Loucy (cell line): ENCODE data around the gene NADSYN1.

ENCODE experiments used
- H2AFZ ChIP-seq: fragments of 200-600 bp; sonication (generic); 2 replicates; pipeline ENCODE4 v1.6.0; 2016; ENCODE audit warnings: antibody characterized with exemption, mild to moderate bottlenecking, low read length, moderate library complexity
- H3F3A ChIP-seq: fragments of 200-600 bp; 2 replicates; pipeline ENCODE4 v1.6.0; 2016; ENCODE audit warnings: antibody characterized with exemption, low read depth, mild to moderate bottlenecking
- H3K27me3 ChIP-seq: fragments of 200-600 bp; sonication (generic); 2 replicates; pipeline ENCODE4 v1.6.1; 2014; ENCODE audit warnings: low read length, mild to moderate bottlenecking; ENCODE audit not compliant: insufficient read depth, poor library complexity, severe bottlenecking
- H3K36me3 ChIP-seq: fragments of 200-600 bp; sonication (generic); 2 replicates; pipeline ENCODE4 v1.6.1; 2016; ENCODE audit warnings: low read length; ENCODE audit not compliant: insufficient read depth
- H3K4me1 ChIP-seq: fragments of 200-600 bp; sonication (generic); 2 replicates; pipeline ENCODE4 v1.5.1; 2014; ENCODE audit warnings: low read length, mild to moderate bottlenecking; ENCODE audit not compliant: insufficient read depth, poor library complexity, severe bottlenecking
- H3K4me2 ChIP-seq: fragments of 200-600 bp; sonication (generic); 2 replicates; pipeline ENCODE4 v1.6.0; 2014; ENCODE audit warnings: antibody characterized with exemption, low read length, low read depth, mild to moderate bottlenecking; ENCODE audit not compliant: poor library complexity, severe bottlenecking
- H3K4me3 ChIP-seq: fragments of 200-600 bp; sonication (generic); 2 replicates; pipeline ENCODE4 v1.5.1; 2014; ENCODE audit warnings: low read length, mild to moderate bottlenecking, mixed read lengths; ENCODE audit not compliant: poor library complexity, severe bottlenecking
- H3K79me2 ChIP-seq: fragments of 200-600 bp; sonication (generic); 2 replicates; pipeline ENCODE4 v1.6.1; 2014; ENCODE audit warnings: low read length; ENCODE audit not compliant: insufficient read depth
- H3K9ac ChIP-seq: fragments of 200-600 bp; sonication (generic); 2 replicates; pipeline ENCODE4 v1.6.0; 2014; ENCODE audit warnings: mild to moderate bottlenecking, low read depth, low read length, moderate library complexity; ENCODE audit not compliant: poor library complexity, severe bottlenecking
- H3K9me2 ChIP-seq: fragments of 200-600 bp; sonication (generic); replicated peaks from 2 replicates; pipeline ENCODE4 v1.6.1; 2016; ENCODE audit warnings: low read depth, low read length, mixed read lengths
- H3K9me3 ChIP-seq: fragments of 200-600 bp; sonication (generic); 2 replicates; pipeline ENCODE4 v1.6.1; 2014; ENCODE audit warnings: mild to moderate bottlenecking, antibody characterized with exemption, low read length, low read depth; ENCODE audit not compliant: insufficient read depth
- H4K20me1 ChIP-seq: fragments of 200-600 bp; sonication (generic); 2 replicates; pipeline ENCODE4 v1.6.0; 2014; ENCODE audit warnings: antibody characterized with exemption, low read length, mild to moderate bottlenecking; ENCODE audit not compliant: insufficient read depth, poor library complexity, severe bottlenecking
- EZH2phosphoT487 ChIP-seq: fragments of 200-600 bp; IDR thresholded peaks from 2 replicates; pipeline ENCODE4 v1.6.1; 2018; ENCODE audit warnings: antibody characterized with exemption, mild to moderate bottlenecking, moderate library complexity, borderline replicate concordance
- TF ChIP-seq, protein P1 (sequence below): fragments of 200-600 bp; sonication (generic); conservative IDR thresholded peaks from 2 replicates; pipeline ENCODE4 v1.5.1; 2014; ENCODE audit warnings: mild to moderate bottlenecking, antibody characterized with exemption, low read length

Gene NADSYN1

DNA sequence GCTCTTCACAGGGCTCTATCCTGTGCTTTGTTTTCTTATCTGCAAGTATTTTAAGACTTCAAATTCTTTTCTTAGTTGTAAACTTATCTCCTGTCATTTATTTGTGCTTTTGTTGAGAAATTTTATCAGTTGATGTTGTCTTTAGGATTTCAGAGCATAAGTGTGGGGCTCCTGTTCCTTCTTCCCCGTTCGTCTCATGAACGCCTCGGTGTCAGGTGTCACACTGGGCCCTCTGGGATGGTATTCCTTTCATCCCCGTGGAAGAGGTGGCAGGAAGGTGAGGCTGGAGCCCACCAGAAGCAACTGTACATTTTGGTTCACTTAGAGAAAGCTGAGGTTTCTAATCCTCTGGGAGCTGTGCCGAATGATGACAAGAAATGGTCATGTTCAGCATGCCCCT, 17.9 kb downstream of the NADSYN1 start:
- H3F3A ChIP-seq, result no peaks in the 10 kb centered on the region
- H4K20me1 ChIP-seq, result no peaks in the 10 kb centered on the region
- TF ChIP-seq EZH2phosphoT487, result no peak
- TF ChIP-seq, protein P1, sequence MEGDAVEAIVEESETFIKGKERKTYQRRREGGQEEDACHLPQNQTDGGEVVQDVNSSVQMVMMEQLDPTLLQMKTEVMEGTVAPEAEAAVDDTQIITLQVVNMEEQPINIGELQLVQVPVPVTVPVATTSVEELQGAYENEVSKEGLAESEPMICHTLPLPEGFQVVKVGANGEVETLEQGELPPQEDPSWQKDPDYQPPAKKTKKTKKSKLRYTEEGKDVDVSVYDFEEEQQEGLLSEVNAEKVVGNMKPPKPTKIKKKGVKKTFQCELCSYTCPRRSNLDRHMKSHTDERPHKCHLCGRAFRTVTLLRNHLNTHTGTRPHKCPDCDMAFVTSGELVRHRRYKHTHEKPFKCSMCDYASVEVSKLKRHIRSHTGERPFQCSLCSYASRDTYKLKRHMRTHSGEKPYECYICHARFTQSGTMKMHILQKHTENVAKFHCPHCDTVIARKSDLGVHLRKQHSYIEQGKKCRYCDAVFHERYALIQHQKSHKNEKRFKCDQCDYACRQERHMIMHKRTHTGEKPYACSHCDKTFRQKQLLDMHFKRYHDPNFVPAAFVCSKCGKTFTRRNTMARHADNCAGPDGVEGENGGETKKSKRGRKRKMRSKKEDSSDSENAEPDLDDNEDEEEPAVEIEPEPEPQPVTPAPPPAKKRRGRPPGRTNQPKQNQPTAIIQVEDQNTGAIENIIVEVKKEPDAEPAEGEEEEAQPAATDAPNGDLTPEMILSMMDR, result no peak
- H3K27me3 ChIP-seq, result no peaks in the 10 kb centered on the region
- H3K9ac ChIP-seq, result no peak overlapping the region
- no peak overlapping the region for H3K4me2 ChIP-seq
- H2AFZ ChIP-seq, result no peak overlapping the region
- H3K36me3 ChIP-seq, result peaks cover 26% of the 10 kb centered on the region; the same call in 1 of the 2 replicates
- H3K4me1 ChIP-seq, result peaks cover 7% of the 10 kb centered on the region
- no peaks in the 10 kb centered on the region for H3K9me3 ChIP-seq
- H3K79me2 ChIP-seq, result no peaks in the 10 kb centered on the region
- H3K4me3 ChIP-seq, result no peak overlapping the region
- H3K9me2 ChIP-seq, result no peaks in the 10 kb centered on the region

DNA sequence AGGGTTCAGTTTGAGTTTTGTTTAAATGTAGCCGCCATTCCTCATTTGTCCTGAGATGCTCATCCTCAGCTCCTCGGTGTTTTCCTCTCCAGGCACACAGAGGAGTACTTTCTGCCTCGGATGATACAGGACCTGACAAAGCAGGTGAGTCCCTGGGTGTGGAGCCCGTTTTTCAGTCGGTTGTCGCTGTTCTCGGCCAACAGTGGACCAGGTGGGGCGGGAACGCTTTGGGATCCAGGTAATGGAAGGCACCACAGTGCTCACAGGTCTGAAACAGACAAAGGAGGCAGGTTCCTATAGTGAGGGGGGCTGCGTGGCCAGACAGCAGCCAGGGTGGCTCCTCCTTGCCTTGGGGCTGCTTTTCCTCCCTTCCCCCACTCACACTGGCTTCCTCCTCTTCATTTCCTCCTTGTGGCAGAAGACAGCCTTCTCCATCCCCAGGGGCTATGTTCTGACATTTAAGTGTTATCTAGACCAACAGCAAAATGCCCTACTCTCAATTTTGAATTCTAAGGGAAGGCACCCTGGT, 19.4 kb downstream of the NADSYN1 start:
- TF ChIP-seq, protein P1, result no peak
- no peak for TF ChIP-seq EZH2phosphoT487
- Histone ChIP-seq H3K79me2 (no peaks in the 10 kb centered on the region), H2AFZ (no peak overlapping the region), H3K4me1 (peaks cover 7% of the 10 kb centered on the region), H3K9me3 (no peaks in the 10 kb centered on the region), H4K20me1 (no peaks in the 10 kb centered on the region), H3K9ac (no peak overlapping the region), H3K4me2 (no peak overlapping the region), H3F3A (no peaks in the 10 kb centered on the region), H3K9me2 (no peaks in the 10 kb centered on the region), H3K36me3 (peaks cover 37% of the 10 kb centered on the region; the same call in 1 of the 2 replicates), H3K27me3 (no peaks in the 10 kb centered on the region), H3K4me3 (no peak overlapping the region)

DNA sequence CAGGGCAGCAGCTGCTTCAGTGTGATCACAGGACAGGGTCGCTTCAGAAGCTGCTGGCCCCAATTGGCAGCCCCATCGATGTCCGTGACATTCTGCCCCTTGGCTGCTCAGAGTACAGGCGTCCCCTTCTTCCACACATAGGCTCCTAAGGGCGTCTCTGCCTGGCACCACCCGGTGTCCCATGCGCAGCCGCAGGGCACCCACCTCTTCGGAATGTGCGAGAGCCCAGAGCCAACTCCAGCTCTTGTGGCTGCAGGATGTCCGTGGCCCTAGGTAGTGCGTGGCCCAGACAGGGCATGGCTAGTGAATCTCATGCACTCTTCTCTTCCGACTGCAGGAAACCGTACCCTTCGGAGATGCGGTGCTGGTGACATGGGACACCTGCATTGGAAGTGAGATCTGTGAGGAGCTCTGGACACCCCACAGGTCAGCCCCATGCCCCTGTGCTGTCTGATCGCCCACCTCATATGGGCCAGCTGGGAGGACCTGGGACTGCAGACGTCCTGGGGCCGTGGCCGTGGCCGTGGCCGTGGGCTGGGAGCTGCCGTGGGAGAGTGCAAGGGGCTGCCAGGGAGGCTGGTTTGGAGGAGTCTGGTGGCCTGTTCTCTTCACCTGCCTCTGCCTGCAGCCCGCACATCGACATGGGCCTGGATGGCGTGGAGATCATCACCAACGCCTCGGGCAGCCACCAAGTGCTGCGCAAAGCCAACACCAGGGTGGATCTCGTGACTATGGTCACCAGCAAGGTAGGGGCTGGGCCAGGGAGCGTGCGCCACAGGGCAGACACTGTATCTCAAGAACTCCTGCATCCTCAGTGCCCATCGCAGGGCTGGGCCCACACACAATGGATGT, 20.2 kb downstream of the NADSYN1 start:
- Histone ChIP-seq H3F3A (no peaks in the 10 kb centered on the region), H3K9me3 (no peaks in the 10 kb centered on the region), H3K4me1 (peaks cover 7% of the 10 kb centered on the region), H4K20me1 (no peaks in the 10 kb centered on the region), H3K9me2 (no peaks in the 10 kb centered on the region), H3K36me3 (peaks cover 43% of the 10 kb centered on the region; the same call in 1 of the 2 replicates), H3K4me3 (no peak overlapping the region), H3K4me2 (no peak overlapping the region), H3K79me2 (no peaks in the 10 kb centered on the region), H3K27me3 (no peaks in the 10 kb centered on the region), H3K9ac (no peak overlapping the region), H2AFZ (no peak overlapping the region)
- TF ChIP-seq, protein P1, result no peak
- no peak for TF ChIP-seq EZH2phosphoT487
